ENCODE measurements around the gene METTL4. TPM values are rescaled to one million over a fixed set of nuclear protein-coding genes. Genes with fewer than 3 reads are reported as not detected.

The METTL4 gene
- total and polyA plus RNA-seq, 2 donors (not counting 3 experiments of a cell fraction or from before 2014, with no cell fraction given) = 8.3 to 17.4 TPM

- dilution Hi-C loops (cut with MboI; ENCODE audit: extremely low pct_ligation_motif_present, low sequenced_read_pairs) (no loop called here), intact Hi-C loops (cut with micrococcal nuclease) (loop anchor here (10.0 kb wide), 1 partner anchor 97 kb away; no protein-coding TSS in a partner anchor)
- ChIA-PET POLR2A (no interaction called here), CTCF (interaction anchor here (1.2 kb wide), 1 partner anchor 31 kb away, joined by 3 read pairs; no protein-coding TSS in a partner anchor)
- no peaks in the 10 kb centered on the region for H3K36me3 ChIP-seq (ENCODE audit: control insufficient read depth in 2 of 2, extremely low read depth in 1 of 2, insufficient read depth in 2 of 2, low read length in 2 of 2)
- H3K4me2 ChIP-seq (ENCODE audit: insufficient read depth, low read length) = no peak overlapping the region
- peaks cover 22% of the 10 kb centered on the region for H3K4me1 ChIP-seq (ENCODE audit: control insufficient read depth, extremely low read depth, insufficient read depth, low read length)
- DNase-seq (ENCODE audit: low read depth, low spot score) (no peak), FAIRE-seq (no peak)
- no peak for TF ChIP-seq MAX (IDR thresholded peaks at IDR 0.05; ENCODE audit: insufficient read depth, insufficient read length)
- TF ChIP-seq MYC (IDR thresholded peaks at IDR 0.05; ENCODE audit: low read depth, low read length) = no peak
- TF ChIP-seq POLR2AphosphoS5 (IDR thresholded peaks at IDR 0.05; ENCODE audit: insufficient read depth, low read depth, low read length) = no peak
- no peak for TF ChIP-seq GATA2 (IDR thresholded peaks at IDR 0.05; ENCODE audit: insufficient read depth, insufficient read length, low read depth, low read length)
- no peak for TF ChIP-seq EZH2 (IDR thresholded peaks at IDR 0.05; ENCODE audit: borderline replicate concordance, low read depth, low read length, severe bottlenecking)
- no peak for TF ChIP-seq POLR2A (IDR thresholded peaks at IDR 0.05; ENCODE audit: low read depth, low read length)
- no peak for TF ChIP-seq FOS (IDR thresholded peaks at IDR 0.05; ENCODE audit: borderline replicate concordance, insufficient read depth, low read length)
- no peak for TF ChIP-seq CTCF (IDR thresholded peaks at IDR 0.05; ENCODE audit: extremely low read depth in 1 of 2, insufficient read depth in 1 of 2, low read depth in 1 of 2, low read length in 2 of 2)
- TF ChIP-seq JUN (IDR thresholded peaks at IDR 0.05; ENCODE audit: borderline replicate concordance, insufficient read depth, insufficient read length, low read depth) = no peak
- H3K27ac ChIP-seq (ENCODE audit: insufficient read depth, low read depth, low read length) = no peak overlapping the region
- H3K9me1 ChIP-seq (replicated peaks; ENCODE audit: control insufficient read depth, extremely low read depth, insufficient read depth, low read length) = no peaks in the 10 kb centered on the region
- no peak overlapping the region for H3K9ac ChIP-seq (replicated peaks; ENCODE audit: extremely low read depth, insufficient read depth, low read length)
- no peak overlapping the region for H2AFZ ChIP-seq (ENCODE audit: low read depth, low read length)
- H3K79me2 ChIP-seq (ENCODE audit: control insufficient read depth, insufficient read depth, low read length) = no peaks in the 10 kb centered on the region
- no peaks in the 10 kb centered on the region for H4K20me1 ChIP-seq (replicated peaks; ENCODE audit: control insufficient read depth, extremely low read depth, insufficient read depth, low read length)
- BruUV-seq (replicated peaks) = no TSS peak
- no peak overlapping the region for H3K4me3 ChIP-seq (replicated peaks in 1 of 3; ENCODE audit: insufficient read depth in 1 of 3, low read depth in 1 of 3, low read length in 3 of 3)
- H3K27me3 ChIP-seq (ENCODE audit: control insufficient read depth in 2 of 2, insufficient read depth in 2 of 2, low read length in 2 of 2) = no peaks in the 10 kb centered on the region
- no peaks in the 10 kb centered on the region for H3K9me3 ChIP-seq (replicated peaks; ENCODE audit: control insufficient read depth, insufficient read depth, low read length)
These were observed 59.9 kb downstream of the METTL4 start for GRCh38 chr18:2511451-2511850.

All from endothelial cell of umbilical vein (primary cell).